ENCODE data around the gene DPPA3.
"Not testable (repeated sequence)": the region's sequence is repeated elsewhere in the genome, so short reads cannot be mapped to it uniquely, and the experiment has no call there.

The DPPA3 gene

DNA sequence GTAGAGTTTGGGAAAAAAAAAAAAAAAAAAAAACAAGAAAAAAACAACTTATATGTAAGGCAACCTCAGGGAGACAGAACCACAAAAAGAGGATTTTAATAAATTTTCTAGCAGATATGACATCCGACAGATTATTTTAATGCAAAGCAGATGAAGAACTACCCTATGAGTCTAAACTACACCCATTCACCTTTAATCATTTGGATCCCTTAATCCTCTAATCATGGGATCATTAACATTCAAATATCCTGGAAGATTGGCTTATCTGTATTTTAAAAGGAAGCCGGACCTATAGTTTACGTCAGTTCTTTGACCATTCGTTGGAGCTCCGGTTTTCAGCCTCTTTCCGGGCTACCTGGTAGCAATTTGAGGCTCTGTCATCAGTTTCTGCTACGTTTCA, at the start of gene DPPA3:
Gene DPPA3 (plus strand): TSS at position 301 of the 400 bp plus-strand sequence. CDS start 138 bp downstream, outside the sequence.
- DNase-seq: no peak

DNA sequence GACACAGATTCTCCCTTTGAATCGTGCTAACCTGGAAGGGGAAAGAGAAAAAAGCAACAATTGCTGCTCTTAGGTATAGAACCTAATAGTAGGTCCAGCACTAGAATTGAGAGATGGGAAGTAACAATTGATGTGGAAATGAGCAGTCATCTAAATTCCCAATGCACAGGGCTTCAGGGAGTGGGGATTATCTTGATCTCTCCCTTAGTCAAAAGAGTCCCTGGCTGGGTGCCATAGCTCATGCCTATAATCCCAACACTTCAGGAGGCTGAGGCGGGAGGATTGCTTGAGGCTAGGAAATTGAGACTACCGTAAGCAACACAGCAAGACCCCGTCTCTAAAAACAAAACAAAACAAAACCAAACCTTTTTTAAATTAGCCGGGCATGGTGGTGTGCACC, 49.5 kb upstream of the DPPA3 start:
- DNase-seq: no peak

DNA sequence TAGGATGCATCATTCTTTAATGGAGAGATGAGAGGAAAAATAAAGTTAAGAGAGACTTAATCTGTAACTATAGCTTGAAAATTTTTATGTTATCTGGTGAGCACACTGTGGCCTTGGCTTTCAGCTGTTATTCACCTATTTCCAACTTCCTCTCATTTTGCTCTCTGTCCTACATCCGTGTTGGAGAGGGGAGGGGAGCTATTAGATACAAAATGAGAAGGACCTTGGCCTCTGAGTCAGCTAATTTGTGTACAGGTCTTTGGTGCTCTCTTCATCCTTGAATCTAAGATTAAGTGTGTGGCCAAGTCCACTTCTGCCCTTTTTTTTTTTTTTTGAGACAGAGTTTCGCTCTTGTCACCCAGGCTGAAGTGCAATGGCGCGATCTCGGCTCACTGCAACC, 44.6 kb upstream of the DPPA3 start:
- no peak for DNase-seq

DNA sequence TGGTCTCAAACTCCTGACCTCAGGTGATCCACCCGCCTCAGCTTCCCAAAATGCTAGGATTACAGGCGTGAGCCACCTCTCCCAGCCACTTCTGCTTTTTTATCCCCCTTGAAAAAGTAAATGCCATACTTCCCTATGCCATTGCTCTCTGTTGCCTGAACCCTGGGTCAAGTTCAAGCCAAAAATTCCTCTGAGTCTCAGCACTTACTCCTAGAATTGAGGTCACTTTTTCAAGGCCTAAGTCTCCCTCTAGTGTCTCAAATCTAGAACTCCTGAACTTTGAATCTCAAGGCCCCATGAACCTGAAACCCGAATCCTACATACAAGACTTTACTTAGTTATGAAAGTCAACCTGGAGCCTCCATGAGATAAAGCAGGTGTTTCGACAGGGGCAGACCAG, 44.1 kb upstream of the DPPA3 start:
- no peak for DNase-seq

DNA sequence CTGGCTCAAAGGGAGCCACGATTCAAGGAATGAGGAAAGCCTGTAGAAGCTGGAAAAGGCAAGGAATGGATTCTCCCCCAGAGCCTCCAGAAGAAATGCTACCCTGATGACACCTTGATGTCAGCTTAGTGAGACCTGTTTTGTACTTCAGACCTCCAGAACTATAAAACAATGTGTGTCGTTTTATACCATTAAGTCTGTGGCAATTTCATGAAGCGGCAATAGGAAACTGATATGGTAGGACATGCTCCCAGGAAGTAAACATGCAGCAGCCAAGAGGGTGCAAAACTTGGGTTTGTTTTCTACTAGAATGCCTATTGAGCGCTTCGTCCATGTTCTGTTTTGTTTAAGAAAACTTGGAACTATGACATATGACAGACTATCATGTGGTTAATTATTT, 43.1 kb upstream of the DPPA3 start:
- DNase-seq: no peak

DNA sequence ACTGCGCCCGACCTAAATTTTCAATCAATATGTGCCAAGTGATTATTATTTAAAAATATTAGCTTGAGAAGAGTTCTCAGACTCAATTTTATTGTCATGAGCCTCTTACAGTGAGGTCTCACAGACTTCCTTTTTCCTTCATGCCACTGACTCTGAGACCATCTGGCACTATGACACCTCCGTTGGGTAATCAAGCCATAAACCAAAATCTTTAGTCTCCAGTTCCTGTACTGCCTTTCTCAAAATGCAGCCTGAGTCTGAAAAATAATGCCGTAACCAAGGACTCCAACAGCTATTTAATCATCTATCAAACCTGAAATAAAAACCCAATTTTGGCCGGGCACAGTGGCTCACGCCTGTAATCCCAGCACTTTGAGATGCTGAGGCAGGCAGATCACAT, 35.8 kb upstream of the DPPA3 start:
- not testable (repeated sequence) for DNase-seq

DNA sequence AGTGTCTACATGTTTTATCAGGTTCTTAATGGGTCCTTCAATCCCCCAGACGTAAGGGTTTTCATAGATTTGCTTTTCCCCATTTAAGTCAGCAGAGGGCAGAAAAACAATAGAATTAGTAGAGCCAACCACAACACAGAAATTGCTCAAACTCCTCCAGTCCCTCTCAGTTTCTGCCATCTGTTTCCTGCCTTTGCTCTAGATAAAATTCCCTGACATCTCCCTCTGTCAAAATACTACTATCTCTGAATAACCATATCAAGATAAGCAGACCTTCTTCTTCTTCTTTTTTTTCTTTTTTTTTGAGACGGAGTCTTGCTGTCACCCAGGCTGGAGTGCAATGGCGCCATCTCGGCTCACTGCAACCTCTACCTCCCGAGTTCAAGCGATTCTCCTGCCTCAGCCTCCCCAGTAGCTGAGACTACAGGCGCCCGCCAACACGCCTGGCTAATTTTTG, 33.8 kb upstream of the DPPA3 start:
- DNase-seq: not testable (repeated sequence)

DNA sequence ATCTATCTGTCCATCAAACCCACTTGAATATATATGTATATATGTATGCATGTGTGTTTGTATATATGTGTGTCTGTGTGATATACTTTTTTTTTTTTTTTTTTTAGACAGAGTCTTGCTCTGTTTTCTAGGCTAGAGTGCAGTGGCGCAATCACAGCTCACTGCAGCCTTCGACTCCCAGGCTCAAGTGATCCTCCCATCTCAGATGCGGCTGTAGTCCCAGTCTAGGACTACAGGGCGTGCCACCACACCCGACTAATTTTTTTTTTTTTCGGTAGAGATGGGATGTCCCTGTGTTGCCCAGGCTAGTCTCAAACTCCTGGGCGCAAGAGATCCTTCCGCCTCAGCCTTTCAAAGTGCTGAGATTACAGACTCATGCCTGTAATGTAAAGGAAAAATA, 32.5 kb upstream of the DPPA3 start:
- DNase-seq: no peak

DNA sequence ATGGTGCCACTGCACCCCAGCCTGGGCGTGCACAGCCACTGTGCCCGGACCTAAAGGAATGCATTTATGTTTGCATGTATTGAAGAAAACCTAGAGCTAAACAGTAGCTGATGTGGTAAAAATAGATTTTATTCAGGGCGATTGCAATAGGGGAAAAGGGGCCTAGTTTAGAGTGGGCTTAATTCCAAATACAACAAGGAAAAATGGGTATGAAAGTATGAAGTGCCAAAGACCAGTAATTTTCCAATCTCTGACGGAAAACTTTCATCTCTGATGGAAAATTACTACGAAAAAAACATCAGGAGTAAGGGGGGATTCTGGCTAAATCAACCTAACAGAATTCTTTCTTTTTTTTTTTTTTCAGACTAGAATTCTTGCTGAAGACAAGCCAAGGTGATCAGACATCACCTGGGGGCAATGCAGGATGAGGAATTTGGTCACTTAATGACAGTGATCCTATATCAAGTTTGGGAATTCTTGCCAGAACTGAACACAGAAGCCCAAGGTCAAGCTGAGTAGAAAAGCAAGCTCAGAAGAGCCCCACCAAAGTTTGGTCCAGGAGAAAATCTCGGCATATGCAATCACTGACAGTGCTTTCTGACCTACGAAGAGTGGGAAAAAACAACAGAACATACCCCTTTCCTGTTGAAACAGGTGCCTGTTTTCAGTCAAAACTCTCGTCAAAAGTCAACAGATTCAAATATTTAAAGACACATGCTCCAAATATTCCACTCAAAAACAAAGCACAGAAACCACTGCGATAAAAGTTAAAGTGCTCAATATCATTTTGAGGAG, 31.8 kb upstream of the DPPA3 start:
- DNase-seq: no peak

DNA sequence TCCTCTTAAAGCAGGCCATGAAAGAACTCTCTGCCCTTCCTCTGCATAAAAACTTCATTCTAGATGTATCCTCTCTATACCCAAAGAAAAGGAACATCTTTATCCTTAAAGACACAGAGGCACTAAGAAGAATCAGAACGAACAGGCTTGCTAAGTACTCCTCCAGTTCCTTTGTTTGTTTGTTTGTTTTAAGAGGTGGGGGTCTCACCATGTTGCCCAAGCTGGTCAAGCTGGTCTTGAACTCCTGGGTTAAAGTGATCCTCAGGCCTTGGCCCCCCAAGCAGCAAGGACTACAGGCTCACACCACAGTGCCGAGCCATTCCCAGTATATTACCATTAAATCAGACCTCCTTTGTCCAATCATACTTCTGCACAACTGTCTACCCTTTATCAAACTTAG, 29.7 kb upstream of the DPPA3 start:
- no peak for DNase-seq

DNA sequence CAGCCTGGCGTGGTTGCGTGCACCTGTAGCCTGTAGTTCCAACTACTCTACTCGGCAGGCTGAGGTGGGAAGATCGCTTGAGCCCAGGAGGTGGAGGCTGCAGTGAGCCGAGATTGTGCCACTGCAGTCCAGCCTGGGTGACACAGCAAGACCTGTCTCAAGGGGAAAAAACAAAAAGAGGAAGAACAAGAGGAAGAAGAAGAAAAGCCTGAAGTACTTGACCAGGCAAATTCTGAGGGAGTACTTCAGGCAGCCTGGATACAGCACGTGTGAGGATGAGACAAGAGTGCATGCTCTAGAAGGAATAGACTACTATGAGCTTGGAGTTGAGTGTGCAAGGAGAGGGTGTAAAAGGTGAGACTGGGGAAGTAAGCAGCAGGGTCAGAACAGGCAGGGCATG, 17.4 kb upstream of the DPPA3 start:
- no peak for DNase-seq

DNA sequence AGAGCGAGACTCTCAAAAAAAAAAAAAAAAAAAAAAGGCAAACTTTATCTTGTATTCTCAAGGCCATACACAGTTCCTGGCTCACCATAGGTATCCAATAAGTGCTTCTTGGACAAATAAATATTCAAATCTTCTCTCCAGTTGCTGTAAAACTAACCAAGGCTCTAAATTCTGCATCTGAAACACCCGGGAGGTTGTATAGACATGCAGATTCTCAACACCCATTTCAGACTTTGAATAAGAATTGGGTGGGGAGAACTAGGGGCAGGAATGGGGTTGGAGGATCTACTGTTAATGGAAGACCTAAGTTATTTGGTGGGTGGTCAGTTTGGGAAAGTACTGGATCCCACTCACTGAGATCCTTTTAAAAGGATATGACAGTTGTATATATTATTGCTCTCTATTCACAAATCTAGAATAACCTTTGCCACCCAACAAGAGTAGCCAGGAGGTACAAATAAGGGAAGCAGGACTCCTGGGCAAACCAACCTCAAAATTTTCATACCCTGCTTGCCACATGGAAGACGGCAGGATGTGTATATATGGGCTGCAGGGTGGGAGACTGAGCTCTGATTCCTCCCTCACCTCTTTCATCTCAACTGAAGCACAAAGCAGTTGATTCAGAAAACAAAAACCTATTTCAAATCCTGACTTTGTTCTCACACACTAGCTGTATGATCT, 16.5 kb upstream of the DPPA3 start:
- no peak for DNase-seq

DNA sequence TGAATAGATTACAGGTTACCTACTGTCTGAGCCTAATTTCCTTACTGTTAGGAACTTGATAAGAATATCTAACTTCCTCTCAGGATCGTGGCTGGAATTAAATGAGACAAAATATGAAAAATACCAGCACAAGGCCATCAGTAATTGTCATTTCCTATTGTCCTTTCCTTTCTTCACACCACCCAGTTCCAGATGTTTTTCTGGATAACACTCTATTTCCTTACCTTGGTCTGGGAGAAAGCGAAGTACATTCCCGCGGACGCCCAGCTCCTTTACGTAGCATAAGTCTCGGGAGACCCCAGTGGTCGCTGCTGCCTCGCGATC, 16.0 kb upstream of the DPPA3 start:
- DNase-seq: no peak

DNA sequence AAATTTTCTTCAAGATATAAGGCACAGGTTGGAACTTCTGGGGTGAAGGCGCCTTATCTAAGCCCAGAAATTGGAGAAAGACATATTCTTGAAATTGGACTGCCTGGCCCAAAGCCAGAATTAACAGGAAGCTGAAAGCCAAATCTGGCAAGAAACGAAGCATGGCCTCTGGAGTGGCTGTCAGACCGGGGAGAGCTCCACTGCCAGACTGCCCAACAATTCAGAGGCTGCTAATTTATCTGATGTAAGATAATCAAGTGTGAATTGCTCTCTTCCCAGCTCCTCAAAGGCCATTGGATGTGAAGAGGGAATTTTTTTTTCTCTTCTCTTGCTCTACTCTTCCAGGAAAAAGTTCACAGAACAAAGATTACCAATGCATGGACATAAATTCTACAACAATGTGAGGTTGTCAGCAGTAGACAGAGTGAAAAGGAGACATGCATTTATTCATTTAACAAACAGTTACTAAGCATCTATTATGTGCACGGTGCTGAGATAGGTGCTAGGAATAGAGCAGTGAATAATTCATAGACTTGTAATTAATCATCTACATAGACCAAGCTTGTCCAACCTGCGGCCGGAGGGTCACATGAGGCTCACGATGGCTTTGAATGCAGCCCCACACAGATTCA, 15.6 kb upstream of the DPPA3 start, which contains the start of gene GDF3:
Gene GDF3 (minus strand): TSS at position 210 of the 632 bp plus-strand sequence. CDS start 47 bp downstream, at position 163.
- no peak for DNase-seq

DNA sequence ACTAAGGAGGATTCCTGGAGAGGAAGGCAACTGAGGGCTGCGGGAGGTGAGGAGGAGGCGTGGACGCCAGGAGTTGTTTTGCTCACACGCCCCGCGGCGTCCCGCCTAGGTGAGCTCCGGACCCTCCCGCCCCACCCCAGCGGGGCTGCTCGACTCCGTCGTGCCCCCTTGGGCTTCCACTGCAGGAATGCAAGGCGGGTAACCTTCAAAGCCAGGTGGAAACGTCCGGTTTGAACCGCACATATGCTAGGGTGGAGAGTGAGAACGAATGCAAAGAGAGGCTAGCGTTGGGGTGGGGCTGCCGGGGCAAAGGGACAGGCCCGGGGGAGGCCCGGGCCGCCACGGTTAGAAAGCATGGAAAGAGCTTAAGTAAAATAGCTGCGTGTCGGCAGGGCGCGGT, 5.4 kb upstream of the DPPA3 start:
- no peak for DNase-seq

DNA sequence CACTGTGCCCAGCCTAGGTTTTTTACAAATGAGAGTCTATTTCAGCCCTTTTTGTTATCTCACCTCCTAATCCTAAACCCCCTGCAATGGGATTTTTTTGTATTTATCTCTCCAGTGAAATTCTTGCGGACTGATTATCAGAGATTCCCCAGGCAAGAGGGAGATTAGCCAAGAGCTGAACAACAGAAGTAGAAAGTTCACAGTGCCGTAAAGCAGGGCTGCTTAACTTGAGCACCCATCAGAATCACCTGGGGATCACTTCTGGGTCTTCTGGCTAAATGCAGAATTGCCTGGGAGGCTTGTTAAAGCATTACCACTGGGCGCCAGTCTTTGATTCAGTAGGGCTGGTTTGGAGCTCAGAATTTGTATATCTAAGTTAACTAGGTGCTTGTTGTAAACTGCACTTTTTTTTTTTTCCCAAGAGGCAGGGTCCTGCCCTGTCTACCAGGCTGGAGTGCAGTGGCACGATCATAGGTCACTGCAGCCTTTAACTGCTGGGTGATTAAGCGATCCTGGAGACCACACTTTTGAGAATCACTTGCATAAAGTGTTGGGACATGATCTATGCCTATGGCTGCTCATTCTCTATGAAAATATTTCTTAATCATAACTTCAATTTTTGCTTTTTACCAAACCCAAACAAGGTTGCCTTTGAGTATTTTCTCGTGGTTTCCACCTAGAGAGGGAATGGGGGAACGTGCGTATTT, 1.1 kb upstream of the DPPA3 start:
- DNase-seq: no peak

DNA sequence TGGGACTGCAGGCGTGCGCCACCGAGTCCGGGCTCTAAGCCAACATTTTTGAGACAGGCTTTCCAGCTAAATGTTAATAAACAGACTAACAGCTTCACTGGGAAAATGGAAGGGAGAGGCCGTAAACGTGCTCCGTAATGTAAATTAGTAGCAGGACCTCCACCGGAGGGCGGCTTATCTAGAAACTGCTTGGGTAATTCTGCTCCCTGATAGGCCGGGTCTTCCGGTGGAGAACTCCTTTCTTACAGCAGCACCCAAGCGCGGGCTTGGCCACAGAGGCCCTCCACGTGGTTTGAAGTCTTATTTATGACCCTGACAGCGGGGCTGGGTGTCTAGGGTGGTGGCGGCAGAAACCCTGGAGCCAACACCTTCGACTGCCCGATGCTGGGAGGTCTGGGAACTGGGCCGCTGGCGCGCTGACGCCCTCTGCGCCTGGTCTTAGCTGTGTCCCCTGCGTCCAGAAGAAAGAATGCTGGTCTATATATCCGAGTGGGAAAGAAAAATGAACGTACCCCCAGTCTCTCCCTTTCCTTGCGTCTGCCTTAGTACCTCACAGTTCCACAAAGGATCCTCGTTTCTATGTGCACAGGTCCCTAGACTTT, 1.7 kb downstream of the DPPA3 start:
- no peak for DNase-seq

DNA sequence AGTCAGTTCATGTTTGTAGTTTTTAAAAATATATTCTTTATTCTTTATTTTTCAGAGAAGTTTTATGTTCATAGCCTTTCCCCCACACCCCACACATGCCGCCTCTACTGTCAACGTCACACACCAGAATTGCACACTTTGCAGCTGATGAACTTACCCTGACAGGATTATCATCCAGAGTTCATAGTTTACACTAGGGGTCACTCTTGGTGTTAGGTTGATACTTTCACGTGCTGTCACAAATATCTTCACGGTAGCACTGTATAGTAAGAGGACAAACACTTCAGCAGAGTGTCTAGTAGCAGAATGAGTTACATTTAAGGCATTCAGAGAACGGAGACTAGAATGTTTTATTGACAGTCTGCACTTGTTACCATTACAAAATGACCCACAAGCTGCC, 5.1 kb downstream of the DPPA3 start:
- no peak for DNase-seq

DNA sequence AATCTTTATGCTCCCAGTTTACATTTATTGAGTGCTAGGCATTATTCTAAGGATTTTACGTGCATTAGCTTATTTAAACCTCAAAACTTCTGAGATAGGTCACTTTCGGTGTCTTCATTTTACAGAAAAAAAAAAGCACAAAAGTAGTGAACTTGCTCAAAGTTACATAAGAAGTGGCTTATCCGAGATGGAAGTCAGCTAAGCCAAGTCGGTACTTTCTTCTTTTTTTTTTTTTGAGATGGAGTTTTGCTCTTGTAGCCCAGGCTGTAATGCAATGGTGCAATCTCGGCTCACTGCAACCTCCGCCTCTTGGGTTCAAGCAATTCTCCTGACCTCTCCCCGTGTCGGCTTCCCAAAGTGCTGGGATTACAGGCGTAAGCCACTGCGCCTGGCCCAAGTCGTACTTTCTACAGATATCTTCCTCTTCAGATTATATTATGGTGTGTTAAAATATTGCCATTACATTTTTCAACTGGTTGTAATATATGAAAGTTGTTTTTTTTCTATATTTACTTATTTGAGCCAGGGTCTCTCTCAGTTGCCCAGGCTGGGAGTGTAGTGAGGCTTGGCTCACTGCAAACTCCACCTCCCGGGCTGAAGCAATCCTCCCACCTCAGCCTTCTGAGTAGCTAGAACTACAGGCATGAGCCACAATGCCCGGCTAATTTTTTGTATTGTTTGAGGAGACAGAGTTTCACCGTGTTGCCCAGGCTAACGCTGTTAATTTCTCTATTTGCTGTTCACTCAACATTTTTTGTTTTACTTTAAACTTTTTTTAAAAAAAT, 8.9 kb downstream of the DPPA3 start:
- no peak for DNase-seq

DNA sequence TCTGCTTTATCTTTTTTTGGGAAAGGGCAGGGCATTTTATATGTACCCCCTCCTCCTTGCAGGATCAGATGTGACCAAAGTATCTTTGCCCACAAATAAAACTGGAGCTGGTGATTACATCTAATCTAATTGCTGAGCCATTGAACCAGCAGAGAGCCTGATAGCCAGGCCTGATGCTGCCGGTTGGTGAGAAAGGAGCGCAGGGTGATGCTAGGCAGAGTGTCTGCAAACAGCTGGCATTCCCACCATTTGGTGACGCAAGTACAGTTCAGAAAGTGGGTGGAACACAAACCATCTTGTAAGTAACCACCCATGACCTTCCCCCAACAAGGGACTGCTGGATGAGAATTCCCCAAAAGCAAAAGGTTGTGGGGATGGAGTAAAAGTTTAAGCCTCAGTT, 12.7 kb downstream of the DPPA3 start:
- no peak for DNase-seq

DNA sequence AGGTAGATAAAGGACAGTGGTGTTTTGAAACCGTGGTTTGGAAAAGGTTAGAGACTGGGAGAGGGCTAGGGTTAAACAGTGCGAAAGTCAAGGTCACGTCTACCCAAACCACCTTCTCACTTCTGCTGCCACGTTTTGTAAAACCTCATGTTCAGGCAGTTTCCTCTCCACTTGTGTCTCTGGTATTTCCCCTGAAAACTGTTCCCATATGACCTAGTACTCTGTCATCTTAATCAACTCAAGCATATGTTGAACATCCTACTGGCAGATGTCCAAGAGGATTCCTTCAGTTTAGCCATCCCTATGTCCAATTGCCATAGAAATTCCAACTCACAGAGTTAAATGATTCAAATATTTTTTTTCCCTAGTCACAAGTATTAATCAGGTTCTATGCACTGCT, 18.5 kb downstream of the DPPA3 start:
- DNase-seq: no peak

DNA sequence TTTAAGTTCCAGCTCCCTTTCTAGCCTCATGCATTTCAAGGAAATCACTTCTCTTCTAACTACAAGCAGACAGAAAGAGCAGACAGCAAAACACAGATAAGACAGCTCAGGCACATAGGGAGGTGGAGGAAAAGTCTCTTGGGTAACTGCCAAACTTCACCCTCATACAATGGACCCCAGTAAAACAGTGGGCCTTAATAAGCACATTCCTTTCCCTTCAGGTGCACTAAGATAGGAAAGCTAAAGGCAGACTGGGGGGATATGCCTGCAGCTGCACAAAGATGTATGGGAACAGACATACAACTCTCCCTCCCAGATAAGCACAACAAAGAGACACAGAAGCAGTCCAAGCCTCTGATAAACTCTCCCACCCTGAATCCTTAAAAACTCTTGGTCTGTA, 19.8 kb downstream of the DPPA3 start:
- DNase-seq: not testable (repeated sequence)
